Measurements from ENCODE around the gene LOXHD1. TPM values are rescaled to one million over a fixed set of nuclear protein-coding genes. Genes with fewer than 3 reads are reported as not detected.

Gene LOXHD1
- total RNA-seq, 1 donor from 2014 or later: not detected

GRCh38 chr18:46477425-46478011 lies 179.5 kb downstream of the LOXHD1 start:
- Mint-ChIP-seq H3K4me1 (peaks cover 30% of the 10 kb centered on the region), H3K4me3 (no peak overlapping the region), H3K27ac (ENCODE audit: unreplicated experiment) (no peak overlapping the region), H3K27me3 (ENCODE audit: low read depth) (peaks cover 3% of the 10 kb centered on the region), H3K36me3 (ENCODE audit: low read depth) (no peaks in the 10 kb centered on the region), H3K9me3 (no peaks in the 10 kb centered on the region)
- no peak for TF ChIP-seq CTCF (conservative IDR thresholded peaks at IDR 0.05)
- DNase-seq (ENCODE audit: low read depth, low spot score): no peak

- Mint-ChIP-seq H3K4me3 (no peak overlapping the region), H3K9me3 (no peaks in the 10 kb centered on the region), H3K36me3 (ENCODE audit: low read depth) (no peaks in the 10 kb centered on the region), H3K27me3 (ENCODE audit: low read depth) (peaks cover 3% of the 10 kb centered on the region), H3K4me1 (peaks cover 15% of the 10 kb centered on the region), H3K27ac (ENCODE audit: unreplicated experiment) (no peak overlapping the region)
- TF ChIP-seq CTCF (conservative IDR thresholded peaks at IDR 0.05): no peak
- DNase-seq (ENCODE audit: low read depth, low spot score): no peak
Measured at GRCh38 chr18:46475390-46475752, 181.6 kb downstream of the LOXHD1 start.

- no peak for DNase-seq (ENCODE audit: low read depth, low spot score)
- Mint-ChIP-seq H3K27ac (ENCODE audit: unreplicated experiment) (no peak overlapping the region), H3K36me3 (ENCODE audit: low read depth) (no peaks in the 10 kb centered on the region), H3K4me3 (no peak overlapping the region), H3K9me3 (no peaks in the 10 kb centered on the region), H3K27me3 (ENCODE audit: low read depth) (peaks cover 3% of the 10 kb centered on the region), H3K4me1 (peaks cover 13% of the 10 kb centered on the region)
- TF ChIP-seq CTCF (conservative IDR thresholded peaks at IDR 0.05): no peak
Measured at GRCh38 chr18:46474487-46475389, 182.3 kb downstream of the LOXHD1 start.

- Mint-ChIP-seq H3K9me3 (no peaks in the 10 kb centered on the region), H3K4me1 (peaks cover 20% of the 10 kb centered on the region), H3K36me3 (ENCODE audit: low read depth) (no peaks in the 10 kb centered on the region), H3K4me3 (no peak overlapping the region), H3K27ac (ENCODE audit: unreplicated experiment) (no peak overlapping the region), H3K27me3 (ENCODE audit: low read depth) (no peaks in the 10 kb centered on the region)
- no peak for DNase-seq (ENCODE audit: low read depth, low spot score)
- TF ChIP-seq CTCF (conservative IDR thresholded peaks at IDR 0.05): no peak
Measured at GRCh38 chr18:46471809-46472498, 185.1 kb downstream of the LOXHD1 start.

GRCh38 chr18:46470714-46471113 lies 186.3 kb downstream of the LOXHD1 start:
- Mint-ChIP-seq H3K9me3 (no peaks in the 10 kb centered on the region), H3K4me1 (peaks cover 27% of the 10 kb centered on the region), H3K4me3 (no peak overlapping the region), H3K27ac (ENCODE audit: unreplicated experiment) (no peak overlapping the region), H3K27me3 (ENCODE audit: low read depth) (no peaks in the 10 kb centered on the region), H3K36me3 (ENCODE audit: low read depth) (no peaks in the 10 kb centered on the region)
- DNase-seq (ENCODE audit: low read depth, low spot score): no peak
- TF ChIP-seq CTCF (conservative IDR thresholded peaks at IDR 0.05): no peak

All from neural crest cell (in vitro differentiated cells).